Measurements from ENCODE around the gene UBR1.

DNA sequence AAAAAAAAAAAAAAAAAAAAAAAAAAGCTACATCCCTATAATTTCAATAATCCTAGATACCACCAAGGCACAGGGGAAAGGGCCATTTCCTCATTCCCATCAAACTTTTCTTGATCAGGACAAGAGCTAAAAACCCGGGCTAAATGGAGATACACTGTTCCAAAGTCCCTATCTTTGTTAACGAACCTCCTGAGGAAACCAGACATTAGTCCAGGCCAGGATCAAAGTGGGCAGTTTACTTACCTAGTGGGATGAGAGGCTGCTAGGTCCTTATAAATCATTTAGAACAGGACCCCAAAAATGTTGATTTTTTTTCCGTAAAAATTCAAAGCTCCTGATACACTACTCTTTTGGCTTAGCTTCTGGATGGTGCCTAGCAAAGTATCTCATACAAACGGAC is 35.6 kb downstream of the UBR1 start:
- TF ChIP-seq, protein P1, sequence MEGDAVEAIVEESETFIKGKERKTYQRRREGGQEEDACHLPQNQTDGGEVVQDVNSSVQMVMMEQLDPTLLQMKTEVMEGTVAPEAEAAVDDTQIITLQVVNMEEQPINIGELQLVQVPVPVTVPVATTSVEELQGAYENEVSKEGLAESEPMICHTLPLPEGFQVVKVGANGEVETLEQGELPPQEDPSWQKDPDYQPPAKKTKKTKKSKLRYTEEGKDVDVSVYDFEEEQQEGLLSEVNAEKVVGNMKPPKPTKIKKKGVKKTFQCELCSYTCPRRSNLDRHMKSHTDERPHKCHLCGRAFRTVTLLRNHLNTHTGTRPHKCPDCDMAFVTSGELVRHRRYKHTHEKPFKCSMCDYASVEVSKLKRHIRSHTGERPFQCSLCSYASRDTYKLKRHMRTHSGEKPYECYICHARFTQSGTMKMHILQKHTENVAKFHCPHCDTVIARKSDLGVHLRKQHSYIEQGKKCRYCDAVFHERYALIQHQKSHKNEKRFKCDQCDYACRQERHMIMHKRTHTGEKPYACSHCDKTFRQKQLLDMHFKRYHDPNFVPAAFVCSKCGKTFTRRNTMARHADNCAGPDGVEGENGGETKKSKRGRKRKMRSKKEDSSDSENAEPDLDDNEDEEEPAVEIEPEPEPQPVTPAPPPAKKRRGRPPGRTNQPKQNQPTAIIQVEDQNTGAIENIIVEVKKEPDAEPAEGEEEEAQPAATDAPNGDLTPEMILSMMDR (IDR thresholded peaks at IDR 0.05) = no peak
- TF ChIP-seq EP300 (IDR thresholded peaks at IDR 0.05) = no peak

All from tibial nerve (tissue), 4 donors.